ENCODE measurements around the gene TRIP10. TPM values are rescaled to one million over a fixed set of nuclear protein-coding genes. Genes with fewer than 3 reads are reported as not detected.
"Not testable (repeated sequence)": the region's sequence is repeated elsewhere in the genome, so short reads cannot be mapped to it uniquely, and the experiment has no call there.

TRIP10 gene
- polyA plus RNA-seq, 1 experiment: 51.5 TPM

DNA sequence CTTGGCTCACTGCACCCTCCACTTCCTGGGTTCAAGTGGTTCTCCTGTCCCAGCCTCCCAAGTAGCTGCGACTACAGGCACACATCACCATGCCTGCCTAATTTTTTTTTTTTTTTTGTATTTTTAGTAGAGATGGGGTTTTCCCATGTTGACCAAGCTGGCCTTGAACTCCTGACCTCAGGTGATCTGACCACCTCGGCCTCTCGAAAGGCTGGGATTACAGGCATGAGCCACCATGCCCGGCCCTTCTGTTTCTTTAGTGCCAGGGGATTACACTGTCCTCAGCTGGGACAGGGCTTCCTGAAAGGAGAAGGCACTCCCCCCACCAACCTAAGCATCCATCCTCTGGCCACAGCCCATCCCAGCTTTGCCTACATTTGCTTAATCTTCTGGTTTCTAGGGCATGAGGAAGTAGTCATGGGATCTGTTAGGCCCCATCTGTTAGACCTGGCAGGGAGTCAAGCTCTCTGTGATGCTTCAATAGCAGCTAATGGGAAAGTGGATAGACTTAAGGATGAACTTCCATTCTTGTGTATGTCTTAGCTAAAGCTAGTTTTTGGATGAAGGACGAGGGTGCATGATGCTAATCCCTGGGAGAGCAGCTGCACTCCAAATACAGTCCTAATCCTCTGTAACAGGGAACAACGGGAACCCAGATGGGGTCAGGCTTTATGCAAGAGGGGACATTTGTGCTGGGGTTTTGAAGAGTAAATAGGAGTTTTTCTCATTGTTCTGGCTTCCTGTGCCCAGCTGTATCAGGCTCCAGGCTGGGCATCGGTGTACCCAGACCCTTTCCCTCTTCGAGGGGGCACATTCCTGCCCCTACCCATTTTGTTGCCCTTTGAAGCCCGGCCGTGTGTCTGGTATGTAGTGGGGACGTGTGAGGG lies 35.6 kb downstream of the TRIP10 start:
- Histone ChIP-seq H3K4me3 (ENCODE audit: low read depth, low read length) (no peak overlapping the region), H3K27me3 (ENCODE audit: control insufficient read depth, insufficient read depth, low read length) (no peaks in the 10 kb centered on the region), H3K36me3 (ENCODE audit: control insufficient read depth, insufficient read depth, low read length) (no peaks in the 10 kb centered on the region)
- CTCF ChIA-PET: interaction anchor here (0.7 kb wide), 1 partner anchor 532 kb away, joined by 3 read pairs; no protein-coding TSS in a partner anchor
- TF ChIP-seq, protein P1, sequence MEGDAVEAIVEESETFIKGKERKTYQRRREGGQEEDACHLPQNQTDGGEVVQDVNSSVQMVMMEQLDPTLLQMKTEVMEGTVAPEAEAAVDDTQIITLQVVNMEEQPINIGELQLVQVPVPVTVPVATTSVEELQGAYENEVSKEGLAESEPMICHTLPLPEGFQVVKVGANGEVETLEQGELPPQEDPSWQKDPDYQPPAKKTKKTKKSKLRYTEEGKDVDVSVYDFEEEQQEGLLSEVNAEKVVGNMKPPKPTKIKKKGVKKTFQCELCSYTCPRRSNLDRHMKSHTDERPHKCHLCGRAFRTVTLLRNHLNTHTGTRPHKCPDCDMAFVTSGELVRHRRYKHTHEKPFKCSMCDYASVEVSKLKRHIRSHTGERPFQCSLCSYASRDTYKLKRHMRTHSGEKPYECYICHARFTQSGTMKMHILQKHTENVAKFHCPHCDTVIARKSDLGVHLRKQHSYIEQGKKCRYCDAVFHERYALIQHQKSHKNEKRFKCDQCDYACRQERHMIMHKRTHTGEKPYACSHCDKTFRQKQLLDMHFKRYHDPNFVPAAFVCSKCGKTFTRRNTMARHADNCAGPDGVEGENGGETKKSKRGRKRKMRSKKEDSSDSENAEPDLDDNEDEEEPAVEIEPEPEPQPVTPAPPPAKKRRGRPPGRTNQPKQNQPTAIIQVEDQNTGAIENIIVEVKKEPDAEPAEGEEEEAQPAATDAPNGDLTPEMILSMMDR (IDR thresholded peaks at IDR 0.05; ENCODE audit: insufficient read depth, low read depth, low read length): no peak
- POLR2A ChIA-PET: no interaction called here
- DNase-seq (ENCODE audit: low read depth): no peak

DNA sequence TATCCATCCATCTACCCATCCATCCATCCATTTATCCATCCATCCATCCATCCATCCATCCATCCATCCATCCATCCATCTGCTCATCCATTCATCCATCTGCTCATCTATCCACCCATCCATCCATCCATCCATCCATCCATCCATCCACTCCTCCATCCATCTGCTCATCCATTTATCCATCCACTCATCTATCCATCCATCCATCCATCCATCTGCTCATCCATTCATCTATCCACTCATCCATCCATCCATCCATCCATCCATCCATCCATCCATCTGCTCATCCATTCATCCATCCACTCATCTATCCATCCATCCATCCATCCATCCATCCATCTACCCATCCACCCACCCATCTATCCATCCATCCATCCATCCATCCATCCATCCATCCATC lies 36.6 kb downstream of the TRIP10 start:
- DNase-seq (ENCODE audit: low read depth); H3K27me3 ChIP-seq (ENCODE audit: control insufficient read depth, insufficient read depth, low read length); POLR2A ChIA-PET; H3K36me3 ChIP-seq (ENCODE audit: control insufficient read depth, insufficient read depth, low read length); H3K4me3 ChIP-seq (ENCODE audit: low read depth, low read length): not testable (repeated sequence)
- CTCF ChIA-PET: interaction anchor here (0.7 kb wide), 1 partner anchor 533 kb away, joined by 3 read pairs; no protein-coding TSS in a partner anchor

DNA sequence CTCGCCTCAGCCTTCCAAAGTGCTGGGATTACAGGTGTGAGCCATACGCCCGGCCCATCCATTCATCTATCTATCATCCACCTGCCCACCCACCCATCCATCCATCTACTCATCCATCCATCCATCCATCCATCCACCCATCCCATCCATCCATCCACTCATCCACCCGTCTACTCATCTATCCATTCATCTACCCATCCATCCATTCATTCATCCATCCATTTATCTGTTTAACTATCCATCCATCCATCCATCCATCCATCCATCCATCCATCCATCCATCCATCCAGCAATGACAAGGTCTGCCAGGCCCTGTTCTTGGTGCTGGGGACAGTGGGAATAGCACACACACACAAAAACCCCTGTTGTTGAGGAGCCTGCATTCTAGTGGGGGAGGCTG lies 37.5 kb downstream of the TRIP10 start:
- H3K36me3 ChIP-seq (ENCODE audit: control insufficient read depth, insufficient read depth, low read length): no peaks in the 10 kb centered on the region
- DNase-seq (ENCODE audit: low read depth): no peak
- H3K4me3 ChIP-seq (ENCODE audit: low read depth, low read length): no peak overlapping the region
- H3K27me3 ChIP-seq (ENCODE audit: control insufficient read depth, insufficient read depth, low read length): no peaks in the 10 kb centered on the region
- POLR2A ChIA-PET: no interaction called here
- TF ChIP-seq, protein P1 (IDR thresholded peaks at IDR 0.05; ENCODE audit: insufficient read depth, low read depth, low read length): no peak
- CTCF ChIA-PET: no interaction called here

DNA sequence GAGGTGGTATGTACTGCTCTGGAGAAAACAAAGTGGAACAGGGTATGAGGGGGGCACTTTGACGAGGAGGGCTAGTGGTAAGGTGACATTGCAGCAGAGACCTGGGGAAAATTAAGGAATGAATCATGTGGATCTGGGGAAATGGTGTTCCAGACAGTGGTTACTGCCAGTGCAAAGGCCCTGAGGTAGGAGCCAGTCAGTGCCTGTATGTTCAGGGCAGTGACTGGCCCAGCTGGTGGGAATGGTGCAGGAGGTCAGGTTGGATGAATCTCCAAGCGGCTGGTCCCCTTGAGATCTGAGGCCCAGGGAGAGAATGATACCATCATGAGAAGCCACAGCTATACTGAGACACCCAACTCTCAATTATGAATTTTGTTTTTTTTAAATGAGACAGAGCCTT lies 38.0 kb downstream of the TRIP10 start:
- H3K36me3 ChIP-seq (ENCODE audit: control insufficient read depth, insufficient read depth, low read length): no peaks in the 10 kb centered on the region
- ChIA-PET POLR2A (no interaction called here), CTCF (no interaction called here)
- no peak for DNase-seq (ENCODE audit: low read depth)
- H3K4me3 ChIP-seq (ENCODE audit: low read depth, low read length): no peak overlapping the region
- TF ChIP-seq, protein P1 (IDR thresholded peaks at IDR 0.05; ENCODE audit: insufficient read depth, low read depth, low read length): no peak
- H3K27me3 ChIP-seq (ENCODE audit: control insufficient read depth, insufficient read depth, low read length): no peaks in the 10 kb centered on the region

GRCh38 chr19:6778386-6778785 lies 38.9 kb downstream of the TRIP10 start:
- TF ChIP-seq, protein P1 (IDR thresholded peaks at IDR 0.05; ENCODE audit: insufficient read depth, low read depth, low read length): no peak
- no peak for DNase-seq (ENCODE audit: low read depth)
- H3K27me3 ChIP-seq (ENCODE audit: control insufficient read depth, insufficient read depth, low read length): no peaks in the 10 kb centered on the region
- CTCF ChIA-PET: interaction anchor here (1.0 kb wide), 2 partner anchors 9 to 35 kb away, joined by 3 to 4 read pairs; no protein-coding TSS in a partner anchor
- POLR2A ChIA-PET: no interaction called here
- H3K36me3 ChIP-seq (ENCODE audit: control insufficient read depth, insufficient read depth, low read length): no peaks in the 10 kb centered on the region
- no peak overlapping the region for H3K4me3 ChIP-seq (ENCODE audit: low read depth, low read length)

All from BJ (cell line).